IPS DF 4.7 (cell line): ENCODE results near the gene SDK1.

Source experiments
- DNase-seq: peaks from one replicate; pipeline ENCODE4 v3.0.0-alpha.2; 2013; ENCODE audit warnings: low spot score; ENCODE audit errors: extremely low read depth

Gene SDK1

GRCh38 chr7:3455806-3456595, 154.9 kb downstream of the SDK1 start:
- no peak for DNase-seq

- no peak for DNase-seq
Observed at GRCh38 chr7:3459111-3459510, 158.1 kb downstream of the SDK1 start.

GRCh38 chr7:3461923-3462322, 160.9 kb downstream of the SDK1 start:
- no peak for DNase-seq

- DNase-seq = no peak
Observed at GRCh38 chr7:3463696-3464095, 162.6 kb downstream of the SDK1 start.

DNA sequence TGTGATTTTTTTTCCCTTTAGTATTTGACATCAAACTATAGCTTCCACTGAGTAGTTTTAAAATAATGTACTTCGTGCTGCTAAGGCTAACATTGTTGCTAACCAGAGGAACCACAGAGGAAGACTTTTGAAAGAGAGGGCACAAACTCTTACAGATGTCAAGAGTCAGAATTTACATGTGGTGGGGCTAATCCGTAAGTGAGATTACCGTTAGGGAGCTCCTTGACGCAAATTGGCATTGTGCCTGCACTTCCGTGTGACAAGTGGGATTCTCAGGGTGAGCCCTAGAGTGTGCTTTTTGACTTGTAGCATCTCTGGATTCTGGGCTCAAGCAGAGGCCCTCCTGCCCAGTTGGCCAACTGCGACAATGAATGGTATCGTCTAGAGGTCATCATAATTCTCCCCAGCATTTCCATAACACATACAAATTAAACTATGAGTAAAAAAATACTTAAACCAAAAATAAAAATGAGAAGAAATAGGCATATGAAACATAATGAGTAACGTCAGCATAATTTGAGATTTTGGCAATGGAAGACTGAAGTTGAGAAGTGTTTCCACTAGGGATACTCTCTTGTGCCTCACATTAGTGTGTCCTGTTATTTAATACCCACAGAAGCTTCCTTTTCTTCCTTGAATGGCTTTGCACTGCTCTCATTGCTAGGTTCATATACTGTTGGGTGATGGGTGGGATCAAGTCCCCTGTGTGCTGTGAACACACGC, 164.0 kb downstream of the SDK1 start:
- no peak for DNase-seq

DNA sequence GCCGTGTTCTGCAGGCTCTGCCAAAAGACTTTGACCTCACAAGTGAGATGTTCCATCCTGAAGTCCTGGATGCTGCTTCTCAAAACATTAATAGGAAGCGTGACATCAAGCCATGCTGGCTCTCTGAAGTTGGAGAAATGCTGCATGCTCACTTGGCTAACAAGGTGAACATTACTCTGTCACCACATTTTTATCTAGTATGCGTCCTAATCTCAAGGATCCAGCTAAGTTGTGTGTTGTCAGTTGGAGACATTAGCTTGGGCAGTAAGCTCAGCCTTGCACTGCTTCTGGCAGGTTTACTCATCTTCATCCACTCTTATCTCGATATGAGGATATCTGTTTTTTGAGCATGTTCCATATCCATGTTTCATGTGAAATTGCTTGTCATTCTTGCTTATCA, 165.2 kb downstream of the SDK1 start:
- no peak for DNase-seq

DNA sequence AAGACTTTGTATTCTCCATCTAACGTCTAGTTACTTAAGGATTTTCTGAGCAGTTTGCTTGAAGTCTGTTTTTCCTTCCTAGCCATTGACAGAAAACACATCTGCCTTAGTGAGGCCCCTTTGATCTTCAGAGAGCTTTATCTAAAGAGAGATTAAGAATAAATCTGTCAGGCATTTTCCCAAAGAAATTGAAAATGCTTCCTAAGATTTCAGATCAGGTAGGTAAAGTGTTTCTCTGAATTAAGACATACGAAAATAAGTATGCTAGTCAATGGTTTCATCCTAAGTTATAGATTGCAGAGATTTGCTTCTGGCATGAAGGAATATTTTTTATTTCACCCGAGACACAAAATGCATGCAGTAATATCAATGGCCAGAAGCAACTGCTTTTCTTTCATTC, 168.6 kb downstream of the SDK1 start:
- no peak for DNase-seq

- DNase-seq = no peak
Observed at GRCh38 chr7:3480197-3480596, 179.1 kb downstream of the SDK1 start.

GRCh38 chr7:3481435-3481834, 180.4 kb downstream of the SDK1 start:
- DNase-seq = no peak

DNA sequence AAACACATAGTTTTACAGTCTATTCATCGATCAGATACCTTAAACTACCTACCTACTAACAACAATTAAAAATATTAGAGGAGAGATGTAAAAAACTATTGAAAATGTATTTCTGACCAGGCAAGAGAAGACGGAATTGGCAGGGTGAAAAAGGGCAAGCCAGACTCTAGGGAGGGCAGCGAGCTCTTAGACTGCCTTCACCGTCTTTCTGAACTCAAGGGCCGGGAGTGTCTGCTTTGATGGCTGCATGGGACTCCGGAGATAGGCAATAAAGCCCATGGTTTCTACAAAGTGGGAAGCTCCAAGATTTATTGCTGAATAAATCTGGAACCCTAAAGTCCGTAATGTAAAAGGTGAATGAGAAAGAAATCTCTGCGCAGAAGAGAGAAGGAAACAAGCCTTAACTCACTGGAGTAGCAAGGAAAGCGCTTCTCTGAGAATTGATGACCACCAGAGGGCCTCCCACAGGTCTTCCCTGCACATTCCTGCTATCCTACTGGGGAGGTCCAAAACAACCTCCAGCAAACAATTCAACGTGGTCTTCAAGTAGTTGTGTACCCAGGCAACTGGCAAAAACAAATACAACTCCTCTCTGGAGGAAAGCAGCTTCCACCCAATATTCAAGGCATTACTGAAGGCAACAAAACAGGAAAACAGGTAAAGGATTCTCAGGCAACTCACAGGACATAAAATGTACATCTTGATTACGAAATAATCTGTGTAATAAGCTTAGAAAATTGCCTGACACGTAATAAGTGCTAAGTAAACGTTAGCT, 181.3 kb downstream of the SDK1 start:
- peak; percentile 49 for DNase-seq

GRCh38 chr7:3486841-3487240, 185.8 kb downstream of the SDK1 start:
- no peak for DNase-seq

- DNase-seq = no peak
Observed at GRCh38 chr7:3488829-3489228, 187.8 kb downstream of the SDK1 start.

- DNase-seq = no peak
Observed at GRCh38 chr7:3493499-3493898, 192.4 kb downstream of the SDK1 start.

DNA sequence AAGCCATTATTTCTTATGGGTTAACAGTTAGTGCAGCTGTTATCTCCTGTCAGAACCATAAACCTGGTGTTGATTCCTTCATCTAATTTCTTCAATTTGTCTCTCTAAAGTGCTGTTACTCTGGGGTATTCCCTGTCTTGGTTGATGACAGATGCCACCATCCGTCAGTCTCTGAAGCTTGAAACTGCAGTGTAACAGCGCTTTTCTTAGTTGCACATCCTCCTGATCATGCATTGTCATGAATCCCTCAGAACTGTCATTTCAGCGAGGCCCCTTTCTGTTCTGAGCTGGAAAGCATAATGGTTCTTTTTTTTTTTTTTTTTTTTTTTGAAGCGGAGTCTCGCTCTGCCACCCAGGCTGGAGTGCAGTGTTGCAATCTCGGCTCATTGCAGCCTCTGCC, 193.9 kb downstream of the SDK1 start:
- no peak for DNase-seq

DNA sequence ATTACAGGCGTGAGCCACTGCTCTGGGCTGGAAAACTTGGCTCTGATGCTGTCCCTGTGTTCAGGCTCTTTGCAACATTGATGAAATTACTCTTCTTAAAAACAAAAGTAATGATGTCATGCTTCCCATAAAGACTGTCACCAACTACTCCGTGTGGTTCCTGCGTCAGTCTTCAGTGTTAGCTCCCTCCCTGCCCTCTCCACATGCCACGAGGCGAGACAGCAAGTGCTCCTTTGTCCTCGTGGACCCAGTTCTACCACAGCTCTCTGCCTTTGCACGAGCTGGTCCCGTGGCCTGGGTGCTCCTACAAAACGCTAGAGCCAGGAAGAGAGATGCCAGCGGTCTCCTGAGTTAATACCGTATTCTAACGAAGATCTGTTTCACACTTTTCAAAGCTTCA, 194.5 kb downstream of the SDK1 start:
- no peak for DNase-seq

DNA sequence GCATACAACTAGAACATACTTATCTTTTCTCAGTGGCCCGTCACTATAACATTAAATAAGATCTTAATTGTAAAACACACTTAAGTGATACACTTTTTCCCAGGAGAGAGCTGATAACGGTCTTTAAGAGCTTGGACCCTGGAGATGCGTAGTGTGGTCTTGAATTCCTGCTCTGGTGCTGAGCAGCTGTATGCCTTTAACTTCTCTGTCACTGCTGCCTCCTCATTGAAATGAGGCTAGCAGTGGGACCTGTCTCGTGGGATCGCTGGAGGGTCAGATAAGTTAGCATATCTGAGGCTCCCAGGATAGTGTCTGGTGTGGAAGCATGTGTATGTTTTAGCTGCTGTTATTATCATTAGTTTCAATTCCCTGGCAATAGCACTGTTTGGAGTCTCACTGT, 194.9 kb downstream of the SDK1 start:
- no peak for DNase-seq

DNA sequence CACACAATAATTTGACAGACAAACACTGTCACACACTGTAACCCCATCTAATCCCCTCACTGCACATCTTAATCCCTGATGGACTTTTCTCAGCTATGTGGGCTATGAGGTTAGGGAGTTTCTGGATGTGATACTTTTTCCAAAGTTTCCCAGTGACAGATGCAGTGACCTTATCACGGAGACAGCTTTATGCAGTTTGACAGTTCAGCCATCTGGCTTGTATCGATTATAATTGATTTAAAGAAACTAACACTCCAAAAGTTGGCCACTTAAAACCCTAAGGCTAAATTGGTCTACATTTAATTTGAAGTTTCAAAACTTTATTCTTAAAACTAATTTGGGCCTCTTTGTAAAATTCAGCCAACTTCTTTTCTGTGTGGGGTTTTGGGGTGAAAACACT, 196.7 kb downstream of the SDK1 start:
- no peak for DNase-seq

- no peak for DNase-seq
Observed at GRCh38 chr7:3501671-3502070, 200.6 kb downstream of the SDK1 start.

- DNase-seq = no peak
Observed at GRCh38 chr7:3504384-3504783, 203.3 kb downstream of the SDK1 start.

- DNase-seq = no peak
Observed at GRCh38 chr7:3510101-3511020, 209.3 kb downstream of the SDK1 start.

DNA sequence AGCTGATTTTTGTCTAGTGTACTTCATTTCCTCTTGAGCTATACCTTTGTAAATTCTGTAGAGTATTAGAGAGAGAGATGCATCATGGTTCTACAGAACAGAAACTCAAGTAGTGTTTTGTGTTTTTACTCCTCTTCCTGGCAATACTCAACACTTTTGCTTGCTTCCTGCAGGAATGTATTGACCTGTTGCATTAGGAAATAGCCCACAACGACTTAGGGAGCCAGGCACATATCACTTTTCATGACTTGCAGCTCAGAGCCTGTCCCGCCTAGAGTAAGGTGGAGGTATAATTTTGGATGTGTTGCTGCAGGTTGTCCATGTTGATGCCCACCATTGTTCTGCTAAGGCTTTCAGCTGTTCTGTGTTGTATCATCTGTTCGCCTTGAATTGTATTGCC, 216.3 kb downstream of the SDK1 start:
- DNase-seq = no peak
